ENCODE results near the gene FBXW5. TPM values are rescaled to one million over a fixed set of nuclear protein-coding genes. Genes with fewer than 3 reads are reported as not detected.
A peak's percentile ranks its signal among the peaks of the same experiment; 100 is the strongest.

The FBXW5 gene
- total RNA-seq, 1 experiment from 2014 or later = 62.2 TPM

GRCh38 chr9:136916330-136917184 is 28.0 kb downstream of the FBXW5 start:
- Histone ChIP-seq H3K14ac (ENCODE audit: insufficient read depth, low read length) (no peak overlapping the region), H3K56ac (ENCODE audit: insufficient read length, low read depth, low read length) (no peak overlapping the region), H3K27me3 (ENCODE audit: insufficient read depth, low read length) (no peaks in the 10 kb centered on the region), H2BK12ac (ENCODE audit: insufficient read length, low read depth, low read length) (no peak overlapping the region), H3K9me3 (ENCODE audit: control insufficient read depth, low read depth, low read length) (no peaks in the 10 kb centered on the region), H2BK120ac (ENCODE audit: low read depth, low read length, poor library complexity, severe bottlenecking) (no peak overlapping the region), H4K20me1 (ENCODE audit: control insufficient read depth, insufficient read depth, insufficient read length) (no peaks in the 10 kb centered on the region), H2BK20ac (ENCODE audit: low read depth, low read length, poor library complexity, severe bottlenecking) (no peak overlapping the region), H3K23me2 (ENCODE audit: insufficient read length, low read depth, low read length, poor library complexity, severe bottlenecking) (no peaks in the 10 kb centered on the region), H3K23ac (ENCODE audit: insufficient read length, low read depth, low read length) (no peak overlapping the region), H3K27ac (ENCODE audit: insufficient read length, low read depth, low read length) (no peak overlapping the region), H3K79me1 (ENCODE audit: insufficient read depth, low read depth, low read length, poor library complexity, severe bottlenecking) (peaks cover 3% of the 10 kb centered on the region), H2AK5ac (ENCODE audit: insufficient read length, low read length) (no peak overlapping the region), H3K18ac (ENCODE audit: insufficient read length, low read depth, low read length) (no peak overlapping the region), H3T11ph (ENCODE audit: low read length) (no peak overlapping the region), H2BK15ac (ENCODE audit: low read depth, low read length) (no peak overlapping the region), H3K4me2 (ENCODE audit: insufficient read depth, insufficient read length, low read length) (no peak overlapping the region), H3K4ac (ENCODE audit: low read depth, low read length) (no peak overlapping the region), H2AFZ (ENCODE audit: low read length) (no peak overlapping the region), H4K91ac (ENCODE audit: insufficient read length, low read depth, low read length) (no peak overlapping the region), H3K79me2 (ENCODE audit: insufficient read depth, low read length) (no peaks in the 10 kb centered on the region), H3K4me1 (ENCODE audit: insufficient read depth, low read length) (no peaks in the 10 kb centered on the region), H4K5ac (ENCODE audit: insufficient read length, low read depth, low read length) (no peak overlapping the region), H4K8ac (replicated peaks; ENCODE audit: insufficient read length, low read depth, low read length) (no peak overlapping the region), H3K9ac (ENCODE audit: extremely low read depth, insufficient read length, low read length) (no peak overlapping the region), H2BK5ac (ENCODE audit: insufficient read length, low read length) (no peak overlapping the region)
- no CpG with 5 or more reads among the region's 32 CpGs for WGBS (ENCODE audit: extremely low coverage, insufficient read length, low lambda C conversion rate)
- peak overlapping the region in 2 of 3 experiments; percentile 24 to 87; a peak in 2 of 7 replicates for H3K27ac Mint-ChIP-seq
- TF ChIP-seq, protein P1, sequence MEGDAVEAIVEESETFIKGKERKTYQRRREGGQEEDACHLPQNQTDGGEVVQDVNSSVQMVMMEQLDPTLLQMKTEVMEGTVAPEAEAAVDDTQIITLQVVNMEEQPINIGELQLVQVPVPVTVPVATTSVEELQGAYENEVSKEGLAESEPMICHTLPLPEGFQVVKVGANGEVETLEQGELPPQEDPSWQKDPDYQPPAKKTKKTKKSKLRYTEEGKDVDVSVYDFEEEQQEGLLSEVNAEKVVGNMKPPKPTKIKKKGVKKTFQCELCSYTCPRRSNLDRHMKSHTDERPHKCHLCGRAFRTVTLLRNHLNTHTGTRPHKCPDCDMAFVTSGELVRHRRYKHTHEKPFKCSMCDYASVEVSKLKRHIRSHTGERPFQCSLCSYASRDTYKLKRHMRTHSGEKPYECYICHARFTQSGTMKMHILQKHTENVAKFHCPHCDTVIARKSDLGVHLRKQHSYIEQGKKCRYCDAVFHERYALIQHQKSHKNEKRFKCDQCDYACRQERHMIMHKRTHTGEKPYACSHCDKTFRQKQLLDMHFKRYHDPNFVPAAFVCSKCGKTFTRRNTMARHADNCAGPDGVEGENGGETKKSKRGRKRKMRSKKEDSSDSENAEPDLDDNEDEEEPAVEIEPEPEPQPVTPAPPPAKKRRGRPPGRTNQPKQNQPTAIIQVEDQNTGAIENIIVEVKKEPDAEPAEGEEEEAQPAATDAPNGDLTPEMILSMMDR (conservative IDR thresholded peaks at IDR 0.05) = no peak
- H3K27me3 Mint-ChIP-seq (ENCODE audit: low read depth) = no peaks in the 10 kb centered on the region
- no peak overlapping the region for H3K4me3 Mint-ChIP-seq
- peak; percentile 21 for DNase-seq
- H3K36me3 Mint-ChIP-seq (ENCODE audit: insufficient read depth in 1 of 3, low read depth in 3 of 3) = peaks cover 36 to 55% (median 54%) of the 10 kb centered on the region in 3 experiments; a peak in 6 of 7 replicates
- H3K4me1 Mint-ChIP-seq = no peaks in the 10 kb centered on the region
- H3K9me3 Mint-ChIP-seq = no peaks in the 10 kb centered on the region
